Measurements from ENCODE around the gene PAK6. TPM values are rescaled to one million over a fixed set of nuclear protein-coding genes. Genes with fewer than 3 reads are reported as not detected.

Gene PAK6
- total RNA-seq, 2 donors from 2014 or later = 13.8 to 190 TPM

DNA sequence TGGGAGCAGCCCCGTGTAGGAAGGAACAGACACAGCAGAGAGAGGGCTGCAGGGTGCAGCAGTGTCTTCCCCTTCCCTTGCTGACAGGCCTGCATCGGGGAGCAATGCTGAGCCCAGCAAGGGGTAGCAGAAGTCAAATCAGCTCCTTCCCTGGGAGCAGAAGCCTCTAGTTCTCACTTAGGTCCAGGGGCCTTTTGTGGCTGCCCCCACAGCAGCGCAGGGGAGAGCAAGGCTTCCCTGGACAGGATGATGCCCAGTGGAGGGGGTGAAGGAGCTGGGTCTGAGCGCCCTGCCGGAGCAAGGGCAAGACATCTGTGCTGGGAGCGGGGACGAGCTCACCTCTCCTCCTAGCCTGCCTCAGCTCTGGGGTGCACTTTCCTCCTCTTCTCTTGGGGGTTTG lies 68.0 kb downstream of the PAK6 start:
- no peaks in the 10 kb centered on the region for H3K36me3 ChIP-seq
- no peaks in the 10 kb centered on the region for H3K9me3 ChIP-seq
- TF ChIP-seq POLR2AphosphoS5 (IDR thresholded peaks at IDR 0.05) = no peak
- TF ChIP-seq, protein P1, sequence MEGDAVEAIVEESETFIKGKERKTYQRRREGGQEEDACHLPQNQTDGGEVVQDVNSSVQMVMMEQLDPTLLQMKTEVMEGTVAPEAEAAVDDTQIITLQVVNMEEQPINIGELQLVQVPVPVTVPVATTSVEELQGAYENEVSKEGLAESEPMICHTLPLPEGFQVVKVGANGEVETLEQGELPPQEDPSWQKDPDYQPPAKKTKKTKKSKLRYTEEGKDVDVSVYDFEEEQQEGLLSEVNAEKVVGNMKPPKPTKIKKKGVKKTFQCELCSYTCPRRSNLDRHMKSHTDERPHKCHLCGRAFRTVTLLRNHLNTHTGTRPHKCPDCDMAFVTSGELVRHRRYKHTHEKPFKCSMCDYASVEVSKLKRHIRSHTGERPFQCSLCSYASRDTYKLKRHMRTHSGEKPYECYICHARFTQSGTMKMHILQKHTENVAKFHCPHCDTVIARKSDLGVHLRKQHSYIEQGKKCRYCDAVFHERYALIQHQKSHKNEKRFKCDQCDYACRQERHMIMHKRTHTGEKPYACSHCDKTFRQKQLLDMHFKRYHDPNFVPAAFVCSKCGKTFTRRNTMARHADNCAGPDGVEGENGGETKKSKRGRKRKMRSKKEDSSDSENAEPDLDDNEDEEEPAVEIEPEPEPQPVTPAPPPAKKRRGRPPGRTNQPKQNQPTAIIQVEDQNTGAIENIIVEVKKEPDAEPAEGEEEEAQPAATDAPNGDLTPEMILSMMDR (IDR thresholded peaks at IDR 0.05) = no peak
- no peak for TF ChIP-seq POLR2A (IDR thresholded peaks at IDR 0.05)
- no peaks in the 10 kb centered on the region for H3K4me1 ChIP-seq (replicated peaks)
- no peaks in the 10 kb centered on the region for H3K27me3 ChIP-seq (replicated peaks; ENCODE audit: insufficient read depth)
- WGBS = 68% methylated on average over 7 of the region's 7 CpGs
- intact Hi-C loops (cut with DNase I) = no loop called here
- H3K4me3 ChIP-seq = peak overlapping the region in 1 of 2 donors; percentile 2
- no peak overlapping the region for H3K27ac ChIP-seq
- no peak for DNase-seq (ENCODE audit: low spot score)

DNA sequence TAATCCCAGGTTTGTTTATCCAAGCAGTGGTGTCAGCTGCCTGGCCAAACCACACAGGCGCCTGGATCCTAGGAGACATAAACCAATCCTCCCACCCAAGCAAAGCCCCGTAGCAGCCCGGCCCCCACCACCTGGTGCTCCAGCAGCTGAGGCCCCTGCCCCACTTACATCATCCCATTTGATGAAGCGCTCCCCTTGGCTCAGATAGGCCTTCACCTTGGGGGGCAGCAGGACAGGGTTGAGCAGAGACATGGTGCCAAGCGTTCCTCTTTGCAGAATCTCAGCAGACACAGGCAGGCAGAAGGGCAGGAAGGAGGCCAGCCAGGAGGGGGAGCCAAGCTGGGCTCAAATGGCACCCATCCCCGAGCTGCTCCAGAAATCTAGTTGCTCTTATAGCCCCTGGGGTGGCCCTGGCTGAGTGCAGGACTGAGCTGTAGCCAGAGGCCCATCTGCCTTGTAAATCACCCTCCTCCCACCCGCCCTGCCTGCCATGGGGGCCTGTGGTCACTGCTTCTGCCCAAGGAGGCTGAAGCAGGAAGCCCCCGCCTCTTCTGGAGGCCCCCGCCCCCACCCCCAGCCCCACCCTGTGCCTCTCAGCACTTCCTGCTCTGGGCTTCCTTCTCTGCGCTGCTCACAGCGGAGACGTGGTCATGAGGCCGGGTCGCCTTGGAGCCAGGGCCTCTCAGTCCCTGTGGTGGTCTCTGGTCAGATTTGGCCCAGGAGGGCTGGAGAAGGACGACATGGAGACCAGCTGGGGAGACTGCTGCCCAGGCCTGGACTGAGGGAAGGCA lies 68.8 kb downstream of the PAK6 start, which contains the start of gene PLCB2:
Gene PLCB2, minus strand, starts transcription at position 515 of the 791 bp plus-strand sequence. Its CDS starts 263 bp downstream, at position 252.
- no peak within 1 kb of the TSS for H3K27ac ChIP-seq
- 55% methylated on average over 10 of the region's 15 CpGs for WGBS
- intact Hi-C loops (cut with DNase I) = no loop called here
- H3K4me3 ChIP-seq = peak within 1 kb of the TSS in 1 of 2 donors; percentile 2
- no peaks in the 10 kb centered on the region for H3K27me3 ChIP-seq (replicated peaks; ENCODE audit: insufficient read depth)
- DNase-seq (ENCODE audit: low spot score) = no peak
- TF ChIP-seq, protein P1 (IDR thresholded peaks at IDR 0.05) = no peak
- no peak for TF ChIP-seq POLR2AphosphoS5 (IDR thresholded peaks at IDR 0.05)
- no peak for TF ChIP-seq POLR2A (IDR thresholded peaks at IDR 0.05)
- H3K9me3 ChIP-seq = no peaks in the 10 kb centered on the region
- no peaks in the 10 kb centered on the region for H3K36me3 ChIP-seq
- no peaks in the 10 kb centered on the region for H3K4me1 ChIP-seq (replicated peaks)

DNA sequence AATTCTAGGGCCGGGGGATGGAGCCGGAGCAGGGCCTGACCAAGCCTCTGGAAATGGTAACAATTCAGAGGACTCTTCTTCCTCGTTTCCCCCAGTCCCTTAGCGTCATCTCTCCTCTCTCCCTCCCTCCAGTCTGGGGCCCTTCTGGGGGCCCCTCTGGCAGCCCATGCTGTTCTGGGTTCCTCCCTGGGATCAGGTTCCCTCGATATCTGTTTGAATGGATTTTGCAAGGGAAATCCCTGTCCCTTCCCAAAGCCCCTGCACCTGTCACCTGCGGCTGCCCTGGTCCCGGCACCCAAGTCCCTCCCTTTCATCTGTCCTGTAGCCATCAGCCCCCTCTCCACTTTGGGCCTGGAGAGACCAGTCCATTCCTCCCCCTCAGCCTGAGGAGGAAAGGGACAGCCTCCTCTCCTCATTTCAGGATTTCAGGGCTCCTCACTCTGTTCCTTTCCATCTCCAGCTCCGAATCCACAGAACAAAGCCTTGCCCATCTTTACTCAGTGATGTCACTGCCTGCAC lies 70.5 kb downstream of the PAK6 start:
- Histone ChIP-seq H3K9me3 (no peaks in the 10 kb centered on the region), H3K4me3 (no peak overlapping the region), H3K36me3 (no peaks in the 10 kb centered on the region), H3K4me1 (replicated peaks) (no peaks in the 10 kb centered on the region), H3K27ac (no peak overlapping the region), H3K27me3 (replicated peaks; ENCODE audit: insufficient read depth) (no peaks in the 10 kb centered on the region)
- TF ChIP-seq POLR2AphosphoS5 (IDR thresholded peaks at IDR 0.05) (no peak), POLR2A (IDR thresholded peaks at IDR 0.05) (no peak)
- TF ChIP-seq, protein P1 (IDR thresholded peaks at IDR 0.05) = no peak
- intact Hi-C loops (cut with DNase I) = no loop called here
- no peak for DNase-seq (ENCODE audit: low spot score)
- 80% methylated on average over 8 of the region's 8 CpGs for WGBS

DNA sequence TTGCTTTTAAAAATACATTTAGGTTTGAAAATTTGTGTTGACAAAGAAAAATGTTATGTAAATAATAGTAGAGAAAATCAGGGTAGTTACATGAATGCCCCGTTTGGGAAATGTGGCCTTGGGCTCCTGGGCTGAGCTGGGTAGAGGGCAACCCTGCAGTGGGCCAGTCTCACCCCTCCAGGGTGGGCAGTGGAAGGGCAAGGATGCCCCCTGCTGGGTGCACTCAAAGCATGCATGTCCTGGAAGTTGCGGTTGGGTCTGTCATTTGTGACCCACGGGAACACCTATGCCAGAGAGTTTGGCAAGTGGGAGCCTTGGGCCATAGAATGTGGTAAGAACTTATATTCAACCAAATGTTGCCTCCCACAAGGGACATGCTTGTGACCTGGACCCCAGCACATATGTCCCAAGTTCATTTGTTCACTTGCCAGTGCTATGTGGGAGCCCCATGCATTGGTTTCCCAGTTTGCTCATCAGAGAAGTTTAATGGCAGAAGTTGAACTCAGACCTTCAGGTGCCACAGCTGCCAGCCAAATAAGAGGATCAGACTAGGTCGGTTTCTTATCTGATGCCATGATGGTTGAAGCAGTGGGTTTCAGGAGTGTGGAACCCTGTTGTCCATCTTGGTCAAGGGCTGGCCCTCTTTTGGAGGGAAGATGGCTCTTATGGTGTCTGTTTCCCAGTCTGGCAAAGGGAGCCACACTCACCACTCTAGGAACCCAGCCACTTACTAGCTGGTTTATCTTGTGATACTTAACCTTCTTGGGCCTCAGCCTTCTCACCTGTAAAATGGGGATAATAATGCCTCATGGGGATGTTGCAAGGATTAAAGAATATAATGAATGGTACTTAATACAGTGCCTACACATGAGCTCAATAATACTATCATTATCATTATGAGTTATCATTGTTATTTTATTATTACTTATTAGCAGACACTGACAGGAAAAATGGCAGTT lies 71.4 kb downstream of the PAK6 start:
- H3K27ac ChIP-seq = no peak overlapping the region
- no peaks in the 10 kb centered on the region for H3K36me3 ChIP-seq
- H3K27me3 ChIP-seq (replicated peaks; ENCODE audit: insufficient read depth) = no peaks in the 10 kb centered on the region
- peak; percentile 22 for DNase-seq (ENCODE audit: low spot score)
- TF ChIP-seq POLR2A (IDR thresholded peaks at IDR 0.05) (no peak), POLR2AphosphoS5 (IDR thresholded peaks at IDR 0.05) (no peak)
- TF ChIP-seq, protein P1 (IDR thresholded peaks at IDR 0.05) = peak in 3 of 4 experiments; percentile 46 to 67 (median 63)
- 22% methylated on average over 4 of the region's 4 CpGs for WGBS
- no peaks in the 10 kb centered on the region for H3K4me1 ChIP-seq (replicated peaks)
- no peak overlapping the region for H3K4me3 ChIP-seq
- intact Hi-C loops (cut with DNase I) = no loop called here
- H3K9me3 ChIP-seq = no peaks in the 10 kb centered on the region

Data from prostate gland (tissue), 2 donors.